ENCODE measurements around the gene PDCD7.

- TF ChIP-seq CTCF (conservative IDR thresholded peaks at IDR 0.05; ENCODE audit: low read depth, low read length) (no peak), EZH2phosphoT487 (IDR thresholded peaks at IDR 0.05; ENCODE audit: borderline replicate concordance, low read length) (no peak), EZH2 (IDR thresholded peaks at IDR 0.05; ENCODE audit: low read length, unreplicated experiment) (no peak)
Measured at GRCh38 chr15:65115086-65115485, 18.5 kb downstream of the PDCD7 start, which contains the start of gene UBAP1L.
